Mesothelial cell of epicardium (in vitro differentiated cells): ENCODE measurements around the gene POLDIP3. TPM values are rescaled to one million over a fixed set of nuclear protein-coding genes. Genes with fewer than 3 reads are reported as not detected.

Source experiments
- DNase-seq, 2 experiments: peaks; one replicate each; pipeline ENCODE4 v3.0.0; 2021; ENCODE audit warnings: low spot score in 2 of 2; ENCODE audit not compliant: unreplicated experiment in 2 of 2
- H3K27ac Mint-ChIP-seq: 2 replicates; pipeline ENCODE4 v1.8.0; 2021; ENCODE audit warnings: mixed read lengths
- H3K27me3 Mint-ChIP-seq: 2 replicates; pipeline ENCODE4 v1.8.0; 2021; ENCODE audit warnings: low read depth, mixed read lengths
- H3K36me3 Mint-ChIP-seq: 2 replicates; pipeline ENCODE4 v1.8.0; 2021; ENCODE audit warnings: mixed read lengths
- H3K4me1 Mint-ChIP-seq: 2 replicates; pipeline ENCODE4 v1.8.0; 2021; ENCODE audit warnings: mixed read lengths
- H3K4me3 Mint-ChIP-seq: 2 replicates; pipeline ENCODE4 v1.8.0; 2021; ENCODE audit warnings: mild to moderate bottlenecking, moderate library complexity, mixed read lengths
- H3K9me3 Mint-ChIP-seq: 2 replicates; pipeline ENCODE4 v1.8.0; 2021; ENCODE audit warnings: mixed read lengths
- total RNA-seq: library from RNA; stranded (reverse); gene quantifications from 3 replicates; pipeline ENCODE4 v1.2.1, GENCODE V29; 2021
- TF ChIP-seq, protein P1 (sequence below): fragments of 200-600 bp; sonication (generic); IDR thresholded peaks from one replicate; pipeline ENCODE4 v1.5.0; 2021; ENCODE audit warnings: antibody characterized with exemption; ENCODE audit not compliant: unreplicated experiment

The POLDIP3 gene
- total RNA-seq, 1 donor from 2014 or later = 87.2 TPM

DNA sequence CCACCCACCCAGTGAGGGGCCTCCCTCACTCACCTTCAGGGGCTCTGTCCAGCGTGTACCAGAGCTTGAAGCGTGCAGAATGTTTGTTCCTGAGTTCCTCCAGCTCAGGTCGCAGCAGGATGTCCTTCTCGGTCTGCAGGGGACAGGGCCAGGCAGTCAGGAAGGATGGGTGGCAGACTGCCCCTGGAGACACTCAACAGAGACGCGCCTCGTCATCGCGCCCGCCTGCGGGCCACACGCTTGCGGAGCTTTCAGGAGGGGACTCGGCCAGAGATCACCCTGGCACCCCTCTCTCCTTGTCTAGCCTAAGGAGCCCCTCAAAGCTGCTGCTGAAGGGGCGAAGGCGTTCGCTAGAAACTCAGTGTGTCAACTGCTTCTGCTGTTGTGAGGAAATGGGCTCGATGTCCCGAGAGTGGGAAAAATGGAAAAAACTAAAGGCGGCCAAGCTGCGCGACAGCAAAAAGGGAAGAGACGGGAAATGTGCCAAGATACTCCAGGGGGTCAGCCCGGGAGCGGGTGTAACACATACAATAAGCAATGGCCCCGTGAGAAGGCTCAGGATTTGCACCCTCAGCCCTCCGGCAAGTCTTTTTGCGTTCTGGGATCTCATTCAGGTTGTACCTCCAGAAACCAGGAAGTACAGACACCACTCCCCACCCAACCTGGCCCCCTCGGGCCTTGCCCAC is 9.2 kb upstream of the POLDIP3 start:
- Mint-ChIP-seq H3K27ac (no peak overlapping the region), H3K4me1 (peaks cover 4% of the 10 kb centered on the region), H3K9me3 (no peaks in the 10 kb centered on the region), H3K36me3 (peaks cover 15% of the 10 kb centered on the region), H3K27me3 (no peaks in the 10 kb centered on the region), H3K4me3 (no peak overlapping the region)
- no peak for DNase-seq
- TF ChIP-seq, protein P1, sequence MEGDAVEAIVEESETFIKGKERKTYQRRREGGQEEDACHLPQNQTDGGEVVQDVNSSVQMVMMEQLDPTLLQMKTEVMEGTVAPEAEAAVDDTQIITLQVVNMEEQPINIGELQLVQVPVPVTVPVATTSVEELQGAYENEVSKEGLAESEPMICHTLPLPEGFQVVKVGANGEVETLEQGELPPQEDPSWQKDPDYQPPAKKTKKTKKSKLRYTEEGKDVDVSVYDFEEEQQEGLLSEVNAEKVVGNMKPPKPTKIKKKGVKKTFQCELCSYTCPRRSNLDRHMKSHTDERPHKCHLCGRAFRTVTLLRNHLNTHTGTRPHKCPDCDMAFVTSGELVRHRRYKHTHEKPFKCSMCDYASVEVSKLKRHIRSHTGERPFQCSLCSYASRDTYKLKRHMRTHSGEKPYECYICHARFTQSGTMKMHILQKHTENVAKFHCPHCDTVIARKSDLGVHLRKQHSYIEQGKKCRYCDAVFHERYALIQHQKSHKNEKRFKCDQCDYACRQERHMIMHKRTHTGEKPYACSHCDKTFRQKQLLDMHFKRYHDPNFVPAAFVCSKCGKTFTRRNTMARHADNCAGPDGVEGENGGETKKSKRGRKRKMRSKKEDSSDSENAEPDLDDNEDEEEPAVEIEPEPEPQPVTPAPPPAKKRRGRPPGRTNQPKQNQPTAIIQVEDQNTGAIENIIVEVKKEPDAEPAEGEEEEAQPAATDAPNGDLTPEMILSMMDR = no peak

DNA sequence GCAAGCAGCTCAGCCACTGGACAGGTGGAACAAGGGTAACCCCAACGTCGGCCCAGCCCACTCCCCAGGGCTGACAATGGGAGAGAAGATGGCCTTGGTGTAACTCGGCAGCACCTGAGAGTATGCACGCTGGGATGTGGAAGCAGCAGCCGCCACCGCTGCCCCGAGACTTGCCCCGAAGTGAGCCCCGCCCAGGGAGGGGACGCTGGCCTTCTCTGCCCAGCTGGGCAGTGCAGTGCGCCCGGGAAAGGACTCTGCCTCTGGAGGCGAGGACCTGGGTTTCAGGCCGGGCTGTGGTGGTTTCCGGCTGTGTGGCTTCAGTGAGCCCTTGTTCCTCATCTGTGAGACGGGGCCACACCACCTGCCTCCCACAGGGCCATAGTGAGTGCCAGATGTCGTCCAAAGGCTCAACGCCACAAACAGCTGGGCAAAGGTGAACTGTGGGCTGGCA is 8.6 kb upstream of the POLDIP3 start:
- H3K27ac Mint-ChIP-seq = no peak overlapping the region
- no peaks in the 10 kb centered on the region for H3K9me3 Mint-ChIP-seq
- H3K4me1 Mint-ChIP-seq = peaks cover 4% of the 10 kb centered on the region
- TF ChIP-seq, protein P1 = no peak
- H3K4me3 Mint-ChIP-seq = no peak overlapping the region
- H3K27me3 Mint-ChIP-seq = no peaks in the 10 kb centered on the region
- peaks cover 14% of the 10 kb centered on the region for H3K36me3 Mint-ChIP-seq
- DNase-seq = no peak

DNA sequence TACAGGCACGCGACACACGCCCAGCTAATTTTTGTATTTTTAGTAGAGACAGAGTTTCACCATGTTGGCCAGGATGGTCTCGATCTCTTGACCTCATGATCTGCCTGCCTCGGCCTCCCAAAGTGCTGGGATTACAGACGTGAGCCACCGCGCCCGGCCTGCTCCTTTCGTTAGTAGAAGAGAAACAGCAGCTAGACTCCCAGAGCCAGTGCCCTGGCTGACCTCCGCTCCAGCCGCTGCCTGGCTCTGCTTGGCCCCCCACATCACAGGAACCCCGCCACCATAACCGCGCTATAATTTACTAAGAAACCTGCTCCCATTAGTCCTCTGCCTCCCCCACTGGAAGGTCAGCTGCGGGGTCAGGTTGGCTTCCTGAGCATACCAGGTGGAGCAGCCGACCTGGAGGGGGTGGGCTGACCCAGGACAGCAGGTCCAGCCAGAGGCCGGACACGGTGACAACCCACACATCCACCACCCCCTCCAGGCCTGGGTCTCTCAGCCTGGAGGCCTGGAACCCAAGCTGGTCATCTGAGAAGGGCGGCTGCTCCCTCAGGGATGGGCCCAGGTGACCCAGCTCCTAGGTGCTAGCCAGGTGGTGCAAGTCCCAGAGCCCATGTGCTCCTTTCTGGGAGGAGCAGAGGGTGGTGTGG is 7.5 kb upstream of the POLDIP3 start:
- no peak overlapping the region for H3K4me3 Mint-ChIP-seq
- no peak overlapping the region for H3K27ac Mint-ChIP-seq
- no peak for DNase-seq
- TF ChIP-seq, protein P1 = no peak
- H3K4me1 Mint-ChIP-seq = peaks cover 11% of the 10 kb centered on the region
- H3K27me3 Mint-ChIP-seq = no peaks in the 10 kb centered on the region
- H3K9me3 Mint-ChIP-seq = no peaks in the 10 kb centered on the region
- H3K36me3 Mint-ChIP-seq = peaks cover 11% of the 10 kb centered on the region

DNA sequence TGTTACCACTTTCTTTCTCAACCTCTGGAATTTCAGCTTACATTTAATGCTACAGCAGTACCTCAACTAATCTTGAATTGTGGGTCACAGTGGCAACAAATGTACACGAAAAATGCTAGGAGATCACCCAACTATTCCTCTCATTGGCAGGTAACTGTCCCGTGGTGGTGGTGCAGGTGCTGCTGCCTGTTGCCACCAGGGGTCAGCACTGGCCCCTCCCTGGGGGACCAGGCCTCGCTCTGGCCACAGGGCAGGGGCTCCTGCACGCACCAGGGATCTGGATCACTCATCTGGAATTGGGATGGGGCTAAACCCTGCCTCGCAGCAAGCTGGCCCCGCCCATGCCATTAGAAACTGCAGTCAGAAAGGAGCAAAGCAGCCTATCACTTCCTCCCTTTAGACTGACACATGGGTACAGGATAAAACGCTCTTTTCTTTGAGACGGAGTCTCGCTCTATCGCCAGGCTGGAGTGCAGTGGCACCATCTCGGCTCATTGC is 6.9 kb upstream of the POLDIP3 start:
- H3K9me3 Mint-ChIP-seq = no peaks in the 10 kb centered on the region
- TF ChIP-seq, protein P1 = peak; percentile 80
- H3K27ac Mint-ChIP-seq = no peak overlapping the region
- H3K36me3 Mint-ChIP-seq = peaks cover 9% of the 10 kb centered on the region
- H3K4me1 Mint-ChIP-seq = peaks cover 11% of the 10 kb centered on the region
- no peak overlapping the region for H3K4me3 Mint-ChIP-seq
- H3K27me3 Mint-ChIP-seq = no peaks in the 10 kb centered on the region
- DNase-seq = peak; percentile 59 to 78

DNA sequence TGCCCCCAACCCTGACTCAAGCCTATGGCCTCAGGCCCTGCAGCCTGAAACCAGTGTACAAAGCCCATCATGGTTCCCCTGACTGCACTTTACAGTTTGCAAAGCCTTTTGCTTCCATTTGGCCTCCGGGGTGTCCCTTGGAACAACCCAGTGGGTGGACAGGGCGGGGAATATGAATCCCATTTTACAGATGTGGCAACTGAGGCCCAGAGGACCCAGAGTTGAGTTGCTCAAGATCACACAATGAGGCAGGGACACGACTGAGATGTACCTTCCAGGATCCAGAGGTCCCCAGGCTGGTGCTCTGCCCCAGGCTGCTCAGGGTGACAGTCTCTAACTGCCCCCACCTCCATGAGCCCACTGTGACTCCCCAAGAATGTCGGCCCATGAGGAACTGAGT is 5.4 kb upstream of the POLDIP3 start:
- no peaks in the 10 kb centered on the region for H3K27me3 Mint-ChIP-seq
- H3K4me1 Mint-ChIP-seq = peaks cover 18% of the 10 kb centered on the region
- no peak for DNase-seq
- TF ChIP-seq, protein P1 = no peak
- H3K9me3 Mint-ChIP-seq = no peaks in the 10 kb centered on the region
- no peak overlapping the region for H3K4me3 Mint-ChIP-seq
- no peak overlapping the region for H3K27ac Mint-ChIP-seq
- peaks cover 2% of the 10 kb centered on the region for H3K36me3 Mint-ChIP-seq
